PC-9 (cell line): ENCODE measurements around the gene C1orf122. TPM values are rescaled to one million over a fixed set of nuclear protein-coding genes. Genes with fewer than 3 reads are reported as not detected.

Experiments
- BruUV-seq: library from RNA; stranded (reverse); fragments of 400-500 nt; replicated peaks from 2 replicates; lab custom pipeline; 2021; lab: Mats Ljungman, UMichigan
- CTCF ChIA-PET: fragments of 300-600 bp; sonication (Branson Sonifier 250); formaldehyde crosslinking; loops from one replicate; lab custom pipeline; 2022; ENCODE audit warnings: antibody characterized with exemption; lab: Charles Lee
- POLR2A ChIA-PET: fragments of 300-600 bp; sonication (Branson Sonifier 250); formaldehyde crosslinking; loops from one replicate; lab custom pipeline; 2022; ENCODE audit warnings: antibody characterized with exemption; ENCODE audit not compliant: unreplicated experiment; lab: Charles Lee
- DNase-seq, 2 experiments: peaks; one replicate each; pipeline versions ENCODE4 v3.0.0 to v3.0.0-alpha.2; 2015 to 2022; ENCODE audit warnings: mixed read lengths in 1 of 2
- H2AFZ ChIP-seq: fragments of 200-600 bp; sonication (generic); 2 replicates; pipeline ENCODE4 v1.8.1; 2017; ENCODE audit warnings: antibody characterized with exemption
- H3F3A ChIP-seq: fragments of 200-600 bp; sonication (generic); 2 replicates; pipeline ENCODE4 v1.8.1; 2017; ENCODE audit warnings: antibody characterized with exemption, mild to moderate bottlenecking, low read depth; ENCODE audit not compliant: insufficient read depth
- H3K27ac ChIP-seq: fragments of 200-600 bp; sonication (generic); 2 replicates; pipeline ENCODE4 v1.6.1; 2016; ENCODE audit warnings: mixed run types
- H3K27me3 ChIP-seq: fragments of 200-600 bp; sonication (generic); 2 replicates; pipeline ENCODE4 v1.6.1; 2016; ENCODE audit warnings: low read depth, mixed run types; ENCODE audit not compliant: insufficient read depth
- H3K36me3 ChIP-seq: fragments of 200-600 bp; sonication (generic); 2 replicates; pipeline ENCODE4 v1.6.1; 2016; ENCODE audit warnings: low read depth, mixed run types
- H3K4me1 ChIP-seq: fragments of 200-600 bp; sonication (generic); replicated peaks from 2 replicates; pipeline ENCODE4 v1.6.1; 2016; ENCODE audit warnings: mixed run types; ENCODE audit not compliant: insufficient read depth
- H3K4me2 ChIP-seq: fragments of 200-600 bp; sonication (generic); 2 replicates; pipeline ENCODE4 v1.6.1; 2017; ENCODE audit warnings: mixed run types
- H3K4me3 ChIP-seq: fragments of 200-600 bp; sonication (generic); 2 replicates; pipeline ENCODE4 v1.6.1; 2016; ENCODE audit warnings: mixed run types
- H3K79me2 ChIP-seq: fragments of 200-600 bp; sonication (generic); 2 replicates; pipeline ENCODE4 v1.6.1; 2017; ENCODE audit warnings: low read depth, mixed run types
- H3K9me2 ChIP-seq: fragments of 200-600 bp; sonication (generic); 2 replicates; pipeline ENCODE4 v1.8.1; 2017; ENCODE audit warnings: mild to moderate bottlenecking; ENCODE audit not compliant: insufficient read depth
- H3K9me3 ChIP-seq: fragments of 200-600 bp; sonication (generic); 2 replicates; pipeline ENCODE4 v1.8.1; 2016; ENCODE audit warnings: low read depth; ENCODE audit not compliant: insufficient read depth
- H4K20me1 ChIP-seq: fragments of 200-600 bp; sonication (generic); 2 replicates; pipeline ENCODE4 v1.8.1; 2017; ENCODE audit not compliant: insufficient read depth
- CTCF ChIP-seq: fragments of 200-600 bp; sonication (generic); conservative IDR thresholded peaks from 2 replicates; pipeline ENCODE4 v1.6.1; 2017; ENCODE audit warnings: mixed run types, antibody characterized with exemption, mild to moderate bottlenecking, moderate library complexity
- EZH2 ChIP-seq: fragments of 200-600 bp; sonication (generic); IDR thresholded peaks from 2 replicates; pipeline ENCODE4 v1.8.0; 2017; ENCODE audit warnings: antibody characterized with exemption, low read depth
- intact Hi-C: fragments of 100-400 bp; cut with micrococcal nuclease; formaldehyde crosslinking; loops from one replicate; pipeline ENCODE4 v1.10.0; 2022; ENCODE audit not compliant: unreplicated experiment
- total RNA-seq: library from RNA; stranded (reverse); gene quantifications from 2 replicates; pipeline ENCODE4 v1.2.3, GENCODE V29; 2021

Gene C1orf122
- total RNA-seq, 1 experiment from 2014 or later = 51.8 TPM

- no peaks in the 10 kb centered on the region for H3K4me1 ChIP-seq
- no TSS peak for BruUV-seq
- no peak overlapping the region for H3K4me3 ChIP-seq
These were observed 43.2 kb upstream of the C1orf122 start for GRCh38 chr1:37764414-37764825.

DNA sequence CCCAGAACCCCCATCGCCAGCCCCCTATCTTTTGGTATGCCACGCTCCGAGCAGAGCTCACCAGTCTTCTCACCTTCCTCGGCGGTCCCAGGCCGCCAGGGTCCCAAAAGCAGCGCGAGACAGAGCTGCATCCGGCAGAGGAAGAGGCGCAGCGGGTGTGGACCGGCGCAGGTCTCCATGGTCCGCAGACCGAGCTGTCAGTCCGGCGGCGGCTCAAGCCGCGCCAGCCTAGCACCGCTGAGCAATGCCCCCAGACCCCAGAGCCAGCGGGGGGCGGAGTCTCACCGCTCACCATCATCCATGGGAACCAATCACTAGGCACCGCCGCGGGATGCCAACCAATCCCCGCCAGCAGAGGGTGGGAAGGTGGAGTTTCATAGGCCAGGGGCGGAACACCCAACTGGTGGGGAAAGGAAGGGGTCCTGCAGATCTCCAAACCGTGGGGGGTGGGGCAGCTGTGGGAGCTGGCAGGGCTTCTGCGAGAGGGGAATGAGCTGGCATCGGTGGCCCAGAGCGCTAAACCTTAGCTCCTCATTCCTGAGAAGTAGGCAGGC, 42.6 kb upstream of the C1orf122 start, which contains the start of gene EPHA10:
Gene EPHA10, minus strand, starts transcription at position 233 of the 554 bp plus-strand sequence. Its CDS starts 54 bp downstream, at position 179.
- ChIA-PET POLR2A (no interaction called here), CTCF (no interaction called here)
- intact Hi-C loops = no loop called here
- H3K27ac ChIP-seq = no peak within 1 kb of the TSS
- no peaks in the 10 kb centered on the region for H3K4me1 ChIP-seq
- H3K4me3 ChIP-seq = no peak within 1 kb of the TSS
- no peaks in the 10 kb centered on the region for H3K9me3 ChIP-seq
- no peaks in the 10 kb centered on the region for H3F3A ChIP-seq
- no peaks in the 10 kb centered on the region for H4K20me1 ChIP-seq
- no peaks in the 10 kb centered on the region for H3K9me2 ChIP-seq
- no peaks in the 10 kb centered on the region for H3K36me3 ChIP-seq
- TF ChIP-seq EZH2 (no peak), CTCF (no peak)
- H3K27me3 ChIP-seq = peaks cover 89% of the 10 kb centered on the region
- no peak for DNase-seq
- peak within 1 kb of the TSS; percentile 27; the same call in 1 of the 2 replicates for H3K4me2 ChIP-seq
- H3K79me2 ChIP-seq = no peaks in the 10 kb centered on the region
- no peak within 1 kb of the TSS for H2AFZ ChIP-seq
- BruUV-seq = no TSS peak

More at GRCh38 chr1:37764414-37764825, 43.2 kb upstream of the C1orf122 start:
- Histone ChIP-seq H3K27me3 (peaks cover 90% of the 10 kb centered on the region), H3K4me2 (no peak overlapping the region), H3K27ac (no peak overlapping the region), H3K79me2 (no peaks in the 10 kb centered on the region), H4K20me1 (no peaks in the 10 kb centered on the region), H3F3A (no peaks in the 10 kb centered on the region), H2AFZ (no peak overlapping the region), H3K9me2 (no peaks in the 10 kb centered on the region), H3K9me3 (no peaks in the 10 kb centered on the region), H3K36me3 (no peaks in the 10 kb centered on the region)
- DNase-seq = peak in 1 of 2 experiments; percentile 30
- ChIA-PET CTCF (no interaction called here), POLR2A (no interaction called here)
- intact Hi-C loops = no loop called here
- TF ChIP-seq CTCF = no peak
- no peak for TF ChIP-seq EZH2

- Histone ChIP-seq H3K4me1 (no peaks in the 10 kb centered on the region), H3K9me3 (no peaks in the 10 kb centered on the region), H3K27ac (no peak overlapping the region), H3F3A (no peaks in the 10 kb centered on the region), H3K36me3 (no peaks in the 10 kb centered on the region), H3K4me3 (no peak overlapping the region), H3K9me2 (no peaks in the 10 kb centered on the region), H2AFZ (no peak overlapping the region), H4K20me1 (no peaks in the 10 kb centered on the region), H3K4me2 (peak overlapping the region; percentile 27; the same call in 1 of the 2 replicates), H3K27me3 (peaks cover 91% of the 10 kb centered on the region), H3K79me2 (no peaks in the 10 kb centered on the region)
- DNase-seq = no peak
- no TSS peak for BruUV-seq
- ChIA-PET POLR2A (no interaction called here), CTCF (interaction anchor here (0.6 kb wide), 1 partner anchor 990 kb away, joined by 5 read pairs; no protein-coding TSS in a partner anchor)
- intact Hi-C loops = no loop called here
- no peak for TF ChIP-seq EZH2
- TF ChIP-seq CTCF = no peak
These were observed 41.5 kb upstream of the C1orf122 start for GRCh38 chr1:37765916-37766664.
